Skeletal muscle satellite cell (primary cell): ENCODE results near the gene CCNT2.
A peak's percentile ranks its signal among the peaks of the same experiment; 100 is the strongest.
"Not testable (repeated sequence)": the region's sequence is repeated elsewhere in the genome, so short reads cannot be mapped to it uniquely, and the experiment has no call there.

Experiments
- H3K27me3 ChIP-seq: 2 replicates; pipeline ENCODE4 v1.7.0; 2013; ENCODE audit warnings: low read length; ENCODE audit not compliant: control insufficient read depth, insufficient read depth
- H3K36me3 ChIP-seq: 2 replicates; pipeline ENCODE4 v1.7.0; 2013; ENCODE audit warnings: mild to moderate bottlenecking, control low read depth, low read length; ENCODE audit not compliant: insufficient read depth
- H3K4me1 ChIP-seq: 2 replicates; pipeline ENCODE4 v1.7.0; 2013; ENCODE audit warnings: low read length; ENCODE audit not compliant: control insufficient read depth, insufficient read depth
- H3K4me2 ChIP-seq: 2 replicates; pipeline ENCODE4 v1.7.0; 2013; ENCODE audit warnings: mild to moderate bottlenecking, low read length
- H3K4me3 ChIP-seq: 2 replicates; pipeline ENCODE4 v1.7.0; 2013; ENCODE audit warnings: low read length
- H3K9ac ChIP-seq: 2 replicates; pipeline ENCODE4 v1.7.0; 2013; ENCODE audit warnings: mild to moderate bottlenecking, low read depth, low read length, moderate library complexity
- H3K9me3 ChIP-seq: replicated peaks from 2 replicates; pipeline ENCODE4 v1.7.0; 2013; ENCODE audit warnings: mild to moderate bottlenecking, control low read depth, low read length

The CCNT2 gene

GRCh38 chr2:134903701-134904100 is 14.9 kb upstream of the CCNT2 start:
- not testable (repeated sequence) for H3K4me1 ChIP-seq, H3K9ac ChIP-seq, H3K4me2 ChIP-seq, H3K27me3 ChIP-seq, H3K4me3 ChIP-seq, H3K9me3 ChIP-seq, H3K36me3 ChIP-seq

- no peak overlapping the region for H3K9ac ChIP-seq
- no peaks in the 10 kb centered on the region for H3K9me3 ChIP-seq
- peaks cover 4% of the 10 kb centered on the region for H3K4me1 ChIP-seq
- no peaks in the 10 kb centered on the region for H3K27me3 ChIP-seq
- H3K36me3 ChIP-seq, result no peaks in the 10 kb centered on the region
- H3K4me3 ChIP-seq, result no peak overlapping the region
- no peak overlapping the region for H3K4me2 ChIP-seq
These were observed 13.5 kb upstream of the CCNT2 start for GRCh38 chr2:134905168-134905567.

- H3K4me1 ChIP-seq, result no peaks in the 10 kb centered on the region
- H3K4me3 ChIP-seq, result no peak overlapping the region
- H3K4me2 ChIP-seq, result no peak overlapping the region
- no peaks in the 10 kb centered on the region for H3K27me3 ChIP-seq
- H3K36me3 ChIP-seq, result no peaks in the 10 kb centered on the region
- H3K9me3 ChIP-seq, result no peaks in the 10 kb centered on the region
- no peak overlapping the region for H3K9ac ChIP-seq
These were observed 11.9 kb upstream of the CCNT2 start for GRCh38 chr2:134906726-134907125.

- H3K4me1 ChIP-seq, H3K9me3 ChIP-seq, H3K36me3 ChIP-seq, H3K27me3 ChIP-seq, H3K9ac ChIP-seq, H3K4me2 ChIP-seq, H3K4me3 ChIP-seq: not testable (repeated sequence)
These were observed 11.0 kb upstream of the CCNT2 start for GRCh38 chr2:134907441-134908116.

GRCh38 chr2:134910763-134911399 is 7.7 kb upstream of the CCNT2 start:
- no peak overlapping the region for H3K4me2 ChIP-seq
- H3K27me3 ChIP-seq, result no peaks in the 10 kb centered on the region
- H3K36me3 ChIP-seq, result no peaks in the 10 kb centered on the region
- H3K9me3 ChIP-seq, result no peaks in the 10 kb centered on the region
- no peak overlapping the region for H3K9ac ChIP-seq
- no peak overlapping the region for H3K4me3 ChIP-seq
- H3K4me1 ChIP-seq, result no peaks in the 10 kb centered on the region

GRCh38 chr2:134911400-134911785 is 7.2 kb upstream of the CCNT2 start:
- H3K4me1 ChIP-seq, result no peaks in the 10 kb centered on the region

GRCh38 chr2:134912361-134912760 is 6.3 kb upstream of the CCNT2 start:
- Histone ChIP-seq H3K4me1 (no peaks in the 10 kb centered on the region), H3K4me3 (no peak overlapping the region), H3K4me2 (no peak overlapping the region), H3K36me3 (no peaks in the 10 kb centered on the region), H3K9ac (no peak overlapping the region), H3K27me3 (no peaks in the 10 kb centered on the region), H3K9me3 (no peaks in the 10 kb centered on the region)

More at GRCh38 chr2:134911400-134911785, 7.2 kb upstream of the CCNT2 start:
- Histone ChIP-seq H3K4me3 (no peak overlapping the region), H3K36me3 (no peaks in the 10 kb centered on the region), H3K4me2 (no peak overlapping the region), H3K9me3 (no peaks in the 10 kb centered on the region), H3K27me3 (no peaks in the 10 kb centered on the region), H3K9ac (no peak overlapping the region)

- peak overlapping the region; percentile 84 for H3K4me2 ChIP-seq
- H3K4me1 ChIP-seq, result peaks cover 10% of the 10 kb centered on the region
- no peaks in the 10 kb centered on the region for H3K27me3 ChIP-seq
- peak overlapping the region; percentile 85 for H3K4me3 ChIP-seq
- peak overlapping the region; percentile 98 for H3K9ac ChIP-seq
- H3K9me3 ChIP-seq, result no peaks in the 10 kb centered on the region
- no peaks in the 10 kb centered on the region for H3K36me3 ChIP-seq
These were observed 1.2 kb upstream of the CCNT2 start for GRCh38 chr2:134917360-134917865.

GRCh38 chr2:134917888-134918525 is 615 bp upstream of the CCNT2 start:
- peak overlapping the region; percentile 98 for H3K9ac ChIP-seq
- H3K36me3 ChIP-seq, result no peaks in the 10 kb centered on the region
- peak overlapping the region; percentile 84 for H3K4me2 ChIP-seq
- H3K4me1 ChIP-seq, result peaks cover 10% of the 10 kb centered on the region
- H3K4me3 ChIP-seq, result peak overlapping the region; percentile 85
- no peaks in the 10 kb centered on the region for H3K9me3 ChIP-seq
- H3K27me3 ChIP-seq, result no peaks in the 10 kb centered on the region

- Histone ChIP-seq H3K27me3 (no peaks in the 10 kb centered on the region), H3K4me2 (peak overlapping the region; percentile 85), H3K4me3 (peak overlapping the region; percentile 85), H3K9me3 (no peaks in the 10 kb centered on the region), H3K4me1 (peaks cover 10% of the 10 kb centered on the region), H3K36me3 (peaks cover under 1% of the 10 kb centered on the region), H3K9ac (peak overlapping the region; percentile 98)
These were observed 954 bp downstream of the CCNT2 start for GRCh38 chr2:134919341-134920210.

GRCh38 chr2:134924912-134925311 is 6.3 kb downstream of the CCNT2 start:
- H3K4me2 ChIP-seq, result no peak overlapping the region
- H3K36me3 ChIP-seq, result peaks cover 6% of the 10 kb centered on the region
- H3K4me3 ChIP-seq, result no peak overlapping the region
- peaks cover 28% of the 10 kb centered on the region for H3K4me1 ChIP-seq
- H3K9me3 ChIP-seq, result no peaks in the 10 kb centered on the region
- H3K27me3 ChIP-seq, result no peaks in the 10 kb centered on the region
- no peak overlapping the region for H3K9ac ChIP-seq
